A549 (cell line): ENCODE data around the gene F11R. TPM values are rescaled to one million over a fixed set of nuclear protein-coding genes. Genes with fewer than 3 reads are reported as not detected.

Source experiments
- ATAC-seq, 2 experiments: fragments of 200-7000 bp in 1 of 2; fragments of >200 bp in 1 of 2; cut with Nextera tagmentation in 1 of 2; cut with Tn5 transposase in 1 of 2; 3 replicates each; pipeline versions ENCODE4 v1.8.0 to v1.9.1; 2018 to 2020; ENCODE audit warnings: mild to moderate bottlenecking in 1 of 2, moderate library complexity in 1 of 2
- CTCF ChIA-PET: fragments of 300-600 bp; sonication (Branson Sonifier 250); formaldehyde crosslinking; extraction: SDS; loops from one replicate; lab custom pipeline; 2021; ENCODE audit warnings: antibody characterized with exemption, inconsistent platforms; lab: Yijun Ruan, JAX
- POLR2A ChIA-PET: fragments of 350-600 bp; formaldehyde crosslinking; extraction: SDS; loops from one replicate; lab custom pipeline; 2021; ENCODE audit warnings: antibody characterized with exemption, inconsistent platforms; lab: Yijun Ruan, JAX
- DNase-seq, 2 experiments: peaks; one replicate each; pipeline versions ENCODE4 v3.0.0 to v3.0.0-alpha.2; 2011 to 2016; ENCODE audit warnings: low read depth in 1 of 2, low spot score in 1 of 2
- FAIRE-seq: peaks from 2 replicates; lab custom pipeline; 2011; peaks lifted over from hg19 to GRCh38; lab: Jason Lieb, UNC
- H3K27ac ChIP-seq, 2 experiments: fragments of >200 bp; sonication (Bioruptor Twin); formaldehyde crosslinking; 3 replicates each; pipeline ENCODE4 v1.5.1; 2016 to 2017
- H3K4me1 ChIP-seq: fragments of >200 bp; sonication (Bioruptor Twin); formaldehyde crosslinking; 3 replicates; pipeline ENCODE4 v1.6.1; 2016
- H3K4me2 ChIP-seq: fragments of >200 bp; sonication (Bioruptor Twin); formaldehyde crosslinking; 3 replicates; pipeline ENCODE4 v1.6.1; 2016
- H3K4me3 ChIP-seq: fragments of >200 bp; sonication (Bioruptor Twin); formaldehyde crosslinking; 3 replicates; pipeline ENCODE4 v1.5.1; 2016
- H3K9me3 ChIP-seq: fragments of >200 bp; sonication (Bioruptor Twin); formaldehyde crosslinking; 3 replicates; pipeline ENCODE4 v1.6.1; 2016
- BHLHE40 ChIP-seq: IDR thresholded peaks from 2 replicates; pipeline ENCODE4 v1.6.1; 2012; ENCODE audit warnings: low read depth, low read length, inconsistent platforms
- CBX2 ChIP-seq: fragments of 200-600 bp; sonication (generic); IDR thresholded peaks from 2 replicates; pipeline ENCODE4 v1.6.1; 2016; ENCODE audit warnings: low read depth, mild to moderate bottlenecking, borderline replicate concordance
- CBX8 ChIP-seq: fragments of 200-600 bp; sonication (generic); IDR thresholded peaks from 2 replicates; pipeline ENCODE4 v1.6.1; 2016
- CHD2 ChIP-seq: fragments of 150-350 bp; IDR thresholded peaks from 2 replicates; pipeline ENCODE4 v1.6.1; 2014; ENCODE audit warnings: low read length; ENCODE audit not compliant: partially characterized antibody
- ESRRA ChIP-seq: fragments of 150-350 bp; IDR thresholded peaks from 2 replicates; pipeline ENCODE4 v1.6.1; 2014; ENCODE audit warnings: mild to moderate bottlenecking, low read length, borderline replicate concordance
- HEYL ChIP-seq: fragments of 250-450 bp; sonication (Bioruptor Pico); IDR thresholded peaks from 2 replicates; pipeline ENCODE4 v1.8.0; 2021; ENCODE audit warnings: mild to moderate bottlenecking, moderate library complexity
- HOXB13 ChIP-seq: fragments of 250-450 bp; sonication (Bioruptor Pico); IDR thresholded peaks from 2 replicates; pipeline ENCODE4 v1.5.0; 2020; ENCODE audit warnings: low read depth, mild to moderate bottlenecking, moderate library complexity
- JUN ChIP-seq, 2 experiments: fragments of >200 bp; sonication (Bioruptor Twin); formaldehyde crosslinking; IDR thresholded peaks; 2 replicates in 1 of 2; 3 replicates in 1 of 2; pipeline ENCODE4 v1.6.1; 2016 to 2017
- KDM1A ChIP-seq: fragments of 200-600 bp; sonication (generic); IDR thresholded peaks from 2 replicates; pipeline ENCODE4 v1.6.1; 2016; ENCODE audit warnings: low read depth, mild to moderate bottlenecking
- MAFK ChIP-seq: fragments of 450-650 bp; IDR thresholded peaks from 2 replicates; pipeline ENCODE4 v1.6.1; 2014; ENCODE audit not compliant: partially characterized antibody
- NFE2L2 ChIP-seq: fragments of 150-350 bp; conservative IDR thresholded peaks from 2 replicates; pipeline ENCODE4 v1.6.1; 2014; ENCODE audit warnings: low read length
- PHF8 ChIP-seq: fragments of 200-600 bp; sonication (generic); IDR thresholded peaks from 2 replicates; pipeline ENCODE4 v1.6.1; 2016; ENCODE audit warnings: low read depth, mild to moderate bottlenecking, antibody characterized with exemption, moderate library complexity, borderline replicate concordance
- POLR2AphosphoS2 ChIP-seq: conservative IDR thresholded peaks from 2 replicates; pipeline ENCODE4 v1.6.1; 2012; ENCODE audit warnings: low read length, improper control_type of control experiment, inconsistent platforms
- RAD21 ChIP-seq, 2 experiments: fragments of >200 bp in 1 of 2; sonication (Bioruptor Twin) in 1 of 2; formaldehyde crosslinking in 1 of 2; IDR thresholded peaks in 1 of 2; conservative IDR thresholded peaks in 1 of 2; 2 replicates in 1 of 2; 3 replicates in 1 of 2; pipeline ENCODE4 v1.6.1; 2012 to 2018; ENCODE audit warnings: inconsistent platforms in 1 of 2
- RCOR1 ChIP-seq: fragments of 150-350 bp; IDR thresholded peaks from 2 replicates; pipeline ENCODE4 v1.6.1; 2014; ENCODE audit warnings: antibody characterized with exemption, low read length, low read depth
- REST ChIP-seq: fragments of 200-600 bp; sonication (generic); IDR thresholded peaks from 2 replicates; pipeline ENCODE4 v1.6.1; 2016; ENCODE audit warnings: antibody characterized with exemption, mild to moderate bottlenecking, moderate library complexity
- SREBF2 ChIP-seq: fragments of 450-650 bp; IDR thresholded peaks from 2 replicates; pipeline ENCODE4 v1.6.1; 2014; ENCODE audit warnings: mild to moderate bottlenecking, moderate library complexity
- WGBS: methylation state at CpG from one replicate; pipeline ENCODE4 v1.1.6; 2017; ENCODE audit errors: missing lambda C conversion rate; 5-methylcytosine and 5-hydroxymethylcytosine counted together
- polyA plus RNA-seq, 4 experiments: library from polyadenylated mRNA; depleted of rRNA in 3 of 4; stranded (reverse); fragments of >200 nt; fragmentation: RNase III in 1 of 4; extraction: RNeasy Plus Mini Kit Qiagen cat#74134 plus additional on column Dnase treatment in 1 of 4; gene quantifications; 2 replicates in 3 of 4; 3 replicates in 1 of 4; pipeline ENCODE4 v1.2.3, GENCODE V29; 2011 to 2017
- TF ChIP-seq, protein P1 (sequence below): fragments of >200 bp; sonication (Bioruptor Twin); formaldehyde crosslinking; IDR thresholded peaks from 3 replicates; pipeline ENCODE4 v1.5.1; 2016
- TF ChIP-seq, protein P2 (sequence below): IDR thresholded peaks from 2 replicates; pipeline ENCODE4 v1.6.1; 2012; ENCODE audit warnings: low read depth, borderline replicate concordance
- TF ChIP-seq, protein P3 (sequence below): fragments of 150-350 bp; IDR thresholded peaks from 2 replicates; pipeline ENCODE4 v1.6.1; 2014; ENCODE audit warnings: low read depth, mild to moderate bottlenecking, low read length

F11R gene
- polyA plus RNA-seq, 2 of the 4 experiments (the other 2 are of a cell fraction), result 30.3 to 62.0 TPM

DNA sequence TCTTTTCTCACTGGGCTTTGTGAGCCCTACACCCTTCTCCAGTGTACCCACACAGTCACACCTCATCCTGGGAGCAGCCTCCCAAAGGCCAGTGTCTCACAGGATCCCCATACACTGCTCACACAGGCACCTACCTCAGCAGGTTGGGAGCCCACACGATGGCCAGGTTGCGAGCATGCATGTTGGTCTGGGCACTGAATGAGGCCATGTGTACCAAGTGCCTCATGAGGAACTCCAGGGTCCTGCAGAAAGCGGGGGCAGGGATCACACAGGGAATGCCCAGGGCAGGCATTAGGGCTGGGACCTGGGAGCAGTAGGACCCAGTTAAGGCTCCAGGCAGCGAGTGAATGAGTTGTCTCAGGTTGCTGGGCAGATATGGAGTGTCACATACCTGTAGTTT lies 33.3 kb upstream of the F11R start:
- FAIRE-seq (no peak), DNase-seq (no peak), ATAC-seq (no peak; a peak in 1 of 6 replicates)
- 54% methylated on average over 2 of the region's 4 CpGs for WGBS
- H3K4me2 ChIP-seq, result no peak overlapping the region
- H3K9me3 ChIP-seq, result peaks cover 10% of the 10 kb centered on the region; the same call in 2 of the 3 replicates
- ChIA-PET CTCF (interaction anchor here (0.9 to 1.7 kb wide), 3 partner anchors 13 to 66 kb away, joined by 3 to 8 read pairs (median 4); no protein-coding TSS in a partner anchor), POLR2A (no interaction called here)
- no peaks in the 10 kb centered on the region for H3K4me1 ChIP-seq
- TF ChIP-seq REST (no peak), POLR2AphosphoS2 (no peak), ESRRA (no peak), JUN (IDR thresholded peaks at IDR 0.05) (no peak), SREBF2 (no peak), RAD21 (conservative IDR thresholded peaks at IDR 0.05 in 1 of 2, IDR thresholded peaks at IDR 0.05 in 1 of 2) (no peak), MAFK (no peak), CHD2 (no peak), HEYL (CRISPR knock-in tag) (no peak), PHF8 (no peak), NFE2L2 (no peak), CBX2 (no peak), KDM1A (no peak), BHLHE40 (no peak), HOXB13 (no peak)
- TF ChIP-seq, protein P1, sequence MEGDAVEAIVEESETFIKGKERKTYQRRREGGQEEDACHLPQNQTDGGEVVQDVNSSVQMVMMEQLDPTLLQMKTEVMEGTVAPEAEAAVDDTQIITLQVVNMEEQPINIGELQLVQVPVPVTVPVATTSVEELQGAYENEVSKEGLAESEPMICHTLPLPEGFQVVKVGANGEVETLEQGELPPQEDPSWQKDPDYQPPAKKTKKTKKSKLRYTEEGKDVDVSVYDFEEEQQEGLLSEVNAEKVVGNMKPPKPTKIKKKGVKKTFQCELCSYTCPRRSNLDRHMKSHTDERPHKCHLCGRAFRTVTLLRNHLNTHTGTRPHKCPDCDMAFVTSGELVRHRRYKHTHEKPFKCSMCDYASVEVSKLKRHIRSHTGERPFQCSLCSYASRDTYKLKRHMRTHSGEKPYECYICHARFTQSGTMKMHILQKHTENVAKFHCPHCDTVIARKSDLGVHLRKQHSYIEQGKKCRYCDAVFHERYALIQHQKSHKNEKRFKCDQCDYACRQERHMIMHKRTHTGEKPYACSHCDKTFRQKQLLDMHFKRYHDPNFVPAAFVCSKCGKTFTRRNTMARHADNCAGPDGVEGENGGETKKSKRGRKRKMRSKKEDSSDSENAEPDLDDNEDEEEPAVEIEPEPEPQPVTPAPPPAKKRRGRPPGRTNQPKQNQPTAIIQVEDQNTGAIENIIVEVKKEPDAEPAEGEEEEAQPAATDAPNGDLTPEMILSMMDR, result no peak
- TF ChIP-seq, protein P2, sequence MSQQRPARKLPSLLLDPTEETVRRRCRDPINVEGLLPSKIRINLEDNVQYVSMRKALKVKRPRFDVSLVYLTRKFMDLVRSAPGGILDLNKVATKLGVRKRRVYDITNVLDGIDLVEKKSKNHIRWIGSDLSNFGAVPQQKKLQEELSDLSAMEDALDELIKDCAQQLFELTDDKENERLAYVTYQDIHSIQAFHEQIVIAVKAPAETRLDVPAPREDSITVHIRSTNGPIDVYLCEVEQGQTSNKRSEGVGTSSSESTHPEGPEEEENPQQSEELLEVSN, result no peak
- TF ChIP-seq, protein P3, sequence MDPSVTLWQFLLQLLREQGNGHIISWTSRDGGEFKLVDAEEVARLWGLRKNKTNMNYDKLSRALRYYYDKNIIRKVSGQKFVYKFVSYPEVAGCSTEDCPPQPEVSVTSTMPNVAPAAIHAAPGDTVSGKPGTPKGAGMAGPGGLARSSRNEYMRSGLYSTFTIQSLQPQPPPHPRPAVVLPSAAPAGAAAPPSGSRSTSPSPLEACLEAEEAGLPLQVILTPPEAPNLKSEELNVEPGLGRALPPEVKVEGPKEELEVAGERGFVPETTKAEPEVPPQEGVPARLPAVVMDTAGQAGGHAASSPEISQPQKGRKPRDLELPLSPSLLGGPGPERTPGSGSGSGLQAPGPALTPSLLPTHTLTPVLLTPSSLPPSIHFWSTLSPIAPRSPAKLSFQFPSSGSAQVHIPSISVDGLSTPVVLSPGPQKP, result no peak
- H3K4me3 ChIP-seq, result no peak overlapping the region
- no peak overlapping the region for H3K27ac ChIP-seq

GRCh38 chr1:161052899-161053298 lies 31.9 kb upstream of the F11R start:
- POLR2A ChIA-PET, result no interaction called here
- peak; percentile 28 to 30; a peak in 3 of 6 replicates for ATAC-seq
- no peak for FAIRE-seq

More at GRCh38 chr1:161052899-161053298, 31.9 kb upstream of the F11R start:
- 42% methylated on average over 3 of the region's 3 CpGs for WGBS
- peaks cover 22% of the 10 kb centered on the region; the same call in 2 of the 3 replicates for H3K9me3 ChIP-seq
- no peak overlapping the region for H3K4me2 ChIP-seq
- no peak overlapping the region for H3K4me3 ChIP-seq
- CTCF ChIA-PET, result interaction anchor here (0.6 to 1.3 kb wide), 2 partner anchors 40 to 233 kb away, joined by 3 read pairs; no protein-coding TSS in a partner anchor
- DNase-seq, result no peak
- H3K4me1 ChIP-seq, result no peaks in the 10 kb centered on the region
- TF ChIP-seq CBX8, result no peak
- no peak for TF ChIP-seq RCOR1
- no peak overlapping the region for H3K27ac ChIP-seq
